Thoracic aorta (tissue), 2 donors: ENCODE data around the gene BORCS8. TPM values are rescaled to one million over a fixed set of nuclear protein-coding genes. Genes with fewer than 3 reads are reported as not detected.

Source experiments
- ATAC-seq: fragments of 150-250 bp; one replicate; pipeline ENCODE4 v1.8.0; 2017; ENCODE audit warnings: low read depth; ENCODE audit not compliant: insufficient number of reproducible peaks, low FRiP score
- DNase-seq: peaks from one replicate; pipeline ENCODE4 v3.0.0-alpha.2; 2020; ENCODE audit warnings: low spot score
- H3K27ac ChIP-seq, 2 donors: fragments of 200-600 bp; sonication (generic); 1 replicate in 1 of 2; 2 replicates in 1 of 2; pipeline ENCODE4 v1.5.1; 2016; ENCODE audit warnings: mild to moderate bottlenecking in 2 of 2, moderate library complexity in 2 of 2
- H3K27me3 ChIP-seq: fragments of 200-600 bp; sonication (generic); replicated peaks from 2 replicates; pipeline ENCODE4 v1.6.0; 2016; ENCODE audit warnings: mild to moderate bottlenecking; ENCODE audit not compliant: insufficient read depth
- H3K36me3 ChIP-seq: fragments of 200-600 bp; sonication (generic); one replicate; pipeline ENCODE4 v1.5.1; 2016
- H3K4me1 ChIP-seq, 2 donors: fragments of 200-600 bp; sonication (generic); 1 replicate in 1 of 2; 2 replicates in 1 of 2; pipeline versions ENCODE4 v1.5.1 to v1.6.0; 2016; ENCODE audit warnings: low read depth in 2 of 2, mild to moderate bottlenecking in 1 of 2; ENCODE audit not compliant: control insufficient read depth in 1 of 2
- H3K4me3 ChIP-seq: fragments of 200-600 bp; sonication (generic); 2 replicates; pipeline ENCODE4 v1.5.1; 2016; ENCODE audit warnings: mild to moderate bottlenecking
- H3K9me3 ChIP-seq: fragments of 200-600 bp; sonication (generic); 2 replicates; pipeline ENCODE4 v1.5.1; 2016
- total RNA-seq, 2 donors: library from RNA; depleted of rRNA; stranded (reverse); fragments of >200 nt; gene quantifications; one replicate each; pipeline versions ENCODE4 v1.1.0 to v1.2.3, GENCODE V29; 2016
- TF ChIP-seq, protein P1 (sequence below): fragments of 200-600 bp; sonication (generic); IDR thresholded peaks from one replicate; pipeline ENCODE4 v1.5.1; 2019; ENCODE audit warnings: antibody characterized with exemption

Gene BORCS8
- total RNA-seq = 10 to 100 TPM; 15.2 to 15.4 TPM

DNA sequence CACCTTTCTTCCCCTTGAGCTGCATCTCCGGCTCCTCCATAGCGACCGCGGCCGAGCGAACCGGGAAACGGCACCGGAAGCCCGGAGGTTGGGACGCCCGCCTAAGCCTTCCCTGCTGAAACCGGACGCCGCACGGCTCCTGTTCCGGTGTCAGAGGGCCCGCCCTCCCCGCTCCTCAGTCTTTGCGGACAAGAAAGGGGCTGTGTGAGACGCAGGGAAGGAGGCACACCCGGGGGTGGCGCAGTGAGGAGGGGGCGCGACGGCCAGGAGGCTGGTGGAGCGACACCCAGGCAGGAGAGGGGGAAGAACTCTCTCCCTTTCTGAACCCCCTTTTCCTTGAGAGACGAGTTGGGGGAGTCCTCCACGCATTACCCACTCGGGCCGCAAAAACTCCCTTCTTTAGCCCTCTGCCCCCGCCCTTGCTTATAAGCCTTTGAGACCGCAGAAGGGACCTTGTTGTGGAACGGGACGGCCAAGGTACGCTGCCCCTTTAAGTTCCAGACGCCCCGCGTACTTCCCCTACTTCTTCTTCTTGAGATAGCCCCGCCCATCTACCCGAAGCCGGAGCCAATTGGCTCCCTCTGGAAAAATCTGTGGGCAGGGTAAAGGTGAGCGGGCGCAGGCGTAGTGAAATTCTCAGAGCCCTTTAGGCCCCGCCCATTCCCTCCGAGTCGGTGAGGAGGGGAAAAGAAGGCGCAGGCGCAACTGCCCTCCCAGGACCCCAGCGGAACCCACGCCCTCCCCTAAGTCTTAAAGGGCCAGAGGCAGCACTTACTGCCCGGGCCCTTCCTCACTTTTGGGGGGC is at the start of gene BORCS8, which contains the start of gene RFXANK:
Gene BORCS8, minus strand, starts transcription at position 75 of the 805 bp plus-strand sequence. Its CDS starts 35 bp downstream, at position 40.
Gene RFXANK, plus strand, starts transcription at position 181 of the 805 bp plus-strand sequence. CDS start 1,689 bp downstream, outside the sequence.
- Histone ChIP-seq H3K27me3 (no peaks in the 10 kb centered on the region), H3K27ac (peak within 1 kb of the TSS; percentile 98 to 99), H3K9me3 (no peaks in the 10 kb centered on the region), H3K36me3 (peaks cover 5% of the 10 kb centered on the region), H3K4me1 (peaks cover 18 to 45% of the 10 kb centered on the region in 2 donors), H3K4me3 (peak within 1 kb of the TSS; percentile 86)
- peak; percentile 98 for ATAC-seq
- DNase-seq = peak; percentile 98
- TF ChIP-seq, protein P1, sequence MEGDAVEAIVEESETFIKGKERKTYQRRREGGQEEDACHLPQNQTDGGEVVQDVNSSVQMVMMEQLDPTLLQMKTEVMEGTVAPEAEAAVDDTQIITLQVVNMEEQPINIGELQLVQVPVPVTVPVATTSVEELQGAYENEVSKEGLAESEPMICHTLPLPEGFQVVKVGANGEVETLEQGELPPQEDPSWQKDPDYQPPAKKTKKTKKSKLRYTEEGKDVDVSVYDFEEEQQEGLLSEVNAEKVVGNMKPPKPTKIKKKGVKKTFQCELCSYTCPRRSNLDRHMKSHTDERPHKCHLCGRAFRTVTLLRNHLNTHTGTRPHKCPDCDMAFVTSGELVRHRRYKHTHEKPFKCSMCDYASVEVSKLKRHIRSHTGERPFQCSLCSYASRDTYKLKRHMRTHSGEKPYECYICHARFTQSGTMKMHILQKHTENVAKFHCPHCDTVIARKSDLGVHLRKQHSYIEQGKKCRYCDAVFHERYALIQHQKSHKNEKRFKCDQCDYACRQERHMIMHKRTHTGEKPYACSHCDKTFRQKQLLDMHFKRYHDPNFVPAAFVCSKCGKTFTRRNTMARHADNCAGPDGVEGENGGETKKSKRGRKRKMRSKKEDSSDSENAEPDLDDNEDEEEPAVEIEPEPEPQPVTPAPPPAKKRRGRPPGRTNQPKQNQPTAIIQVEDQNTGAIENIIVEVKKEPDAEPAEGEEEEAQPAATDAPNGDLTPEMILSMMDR = no peak

DNA sequence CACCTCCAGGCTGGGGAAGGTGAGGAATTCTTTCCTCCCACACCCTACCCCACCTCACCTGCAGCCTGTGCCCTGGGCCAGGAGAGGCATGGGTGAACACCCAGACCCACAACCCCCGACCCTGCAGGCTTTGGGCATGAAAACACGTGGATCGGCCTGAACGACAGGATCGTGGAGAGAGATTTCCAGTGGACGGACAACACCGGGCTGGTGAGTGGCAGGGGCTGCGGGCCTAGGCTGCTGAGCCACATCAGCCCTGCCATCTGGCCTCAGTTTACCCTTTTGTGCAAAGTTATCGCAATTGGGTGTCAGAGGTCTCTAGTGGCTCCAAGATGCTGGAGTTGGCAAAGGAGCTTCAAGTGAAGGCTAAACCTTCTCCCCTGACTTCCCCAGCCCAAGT is 48.5 kb upstream of the BORCS8 start:
- Histone ChIP-seq H3K36me3 (no peaks in the 10 kb centered on the region), H3K4me3 (no peak overlapping the region), H3K9me3 (no peaks in the 10 kb centered on the region), H3K4me1 (no peaks in the 10 kb centered on the region), H3K27me3 (no peaks in the 10 kb centered on the region), H3K27ac (no peak overlapping the region)
- TF ChIP-seq, protein P1 = no peak
- ATAC-seq (no peak), DNase-seq (no peak)

DNA sequence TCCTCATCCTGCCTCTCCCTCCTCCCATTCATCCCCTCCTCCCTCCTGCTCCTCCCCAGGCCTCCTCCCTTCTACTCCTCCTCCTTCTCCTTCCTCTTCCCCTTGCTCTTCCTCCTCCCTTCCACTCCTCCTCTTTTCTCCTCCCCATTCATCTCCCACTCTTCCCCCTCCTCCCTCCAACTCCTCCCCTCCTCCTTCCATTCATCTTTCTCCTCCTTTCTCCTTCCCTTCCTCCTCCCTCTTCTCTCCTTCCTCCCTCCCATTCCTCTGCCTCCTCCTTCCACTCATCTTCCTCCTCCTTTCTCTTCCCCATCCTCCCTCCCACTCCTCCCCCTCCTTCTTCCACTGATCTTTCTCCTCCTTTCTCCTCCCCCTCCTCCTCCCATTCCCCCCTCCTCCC is 47.7 kb upstream of the BORCS8 start:
- DNase-seq (no peak), ATAC-seq (no peak)
- Histone ChIP-seq H3K4me1 (no peaks in the 10 kb centered on the region), H3K36me3 (no peaks in the 10 kb centered on the region), H3K9me3 (peaks cover 3% of the 10 kb centered on the region), H3K4me3 (no peak overlapping the region), H3K27me3 (no peaks in the 10 kb centered on the region), H3K27ac (no peak overlapping the region)
- TF ChIP-seq, protein P1 = no peak

DNA sequence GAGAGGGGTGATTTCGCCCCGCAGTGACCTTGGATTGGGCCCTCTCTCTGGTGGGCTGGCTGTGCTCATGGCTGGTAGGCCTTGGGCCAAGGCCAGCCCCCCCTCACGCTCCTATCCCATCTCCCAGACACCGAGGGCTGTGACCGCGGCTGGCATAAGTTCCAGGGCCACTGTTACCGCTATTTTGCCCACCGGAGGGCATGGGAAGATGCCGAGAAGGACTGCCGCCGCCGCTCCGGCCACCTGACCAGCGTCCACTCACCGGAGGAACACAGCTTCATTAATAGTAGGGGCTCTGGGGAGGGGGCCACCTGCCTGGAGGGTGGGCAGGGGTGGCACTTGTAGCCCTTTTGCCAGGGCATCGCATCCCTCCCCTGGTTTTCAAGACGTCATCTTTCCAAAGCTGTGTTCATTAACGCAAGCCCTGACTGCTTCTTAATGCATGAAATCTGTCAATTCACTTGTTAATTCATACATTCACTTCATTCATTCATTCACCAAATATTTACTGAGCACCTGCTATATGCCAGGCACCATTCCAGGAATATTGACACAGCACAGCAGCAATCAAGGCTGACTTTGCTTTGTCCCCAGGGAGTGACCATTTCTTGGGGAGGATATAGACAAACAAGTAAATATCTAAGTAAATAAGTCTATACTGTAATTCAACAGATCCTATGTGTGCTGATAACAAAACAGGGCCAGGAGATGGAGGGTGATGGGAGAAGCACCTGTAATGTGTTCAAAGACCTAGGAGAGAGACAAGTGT is 46.4 kb upstream of the BORCS8 start:
- Histone ChIP-seq H3K9me3 (peaks cover 13% of the 10 kb centered on the region), H3K4me3 (no peak overlapping the region), H3K27ac (no peak overlapping the region), H3K36me3 (no peaks in the 10 kb centered on the region), H3K27me3 (no peaks in the 10 kb centered on the region), H3K4me1 (no peaks in the 10 kb centered on the region)
- no peak for DNase-seq
- TF ChIP-seq, protein P1 = no peak
- no peak for ATAC-seq

DNA sequence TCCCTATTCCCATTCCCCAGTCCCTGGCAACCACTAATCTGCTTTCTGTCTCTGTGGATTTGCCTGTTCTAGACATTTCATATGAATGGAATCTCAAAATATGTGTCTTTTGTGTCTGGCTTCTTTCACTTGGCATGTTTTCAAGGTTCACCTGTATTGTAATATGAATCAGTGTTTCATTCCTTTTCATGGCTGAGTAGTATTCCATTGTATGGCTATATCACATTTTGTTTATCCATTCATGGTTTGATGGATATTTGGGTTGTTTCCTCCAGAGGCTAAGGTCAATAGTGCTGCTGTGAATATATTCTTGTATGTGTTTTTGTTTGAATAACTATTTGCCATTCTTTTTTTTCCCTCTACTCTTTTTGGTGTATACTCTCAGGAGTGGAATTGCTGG is 44.2 kb upstream of the BORCS8 start:
- H3K4me1 ChIP-seq = no peaks in the 10 kb centered on the region
- TF ChIP-seq, protein P1 = no peak
- H3K27ac ChIP-seq = no peak overlapping the region
- H3K27me3 ChIP-seq = no peaks in the 10 kb centered on the region
- no peaks in the 10 kb centered on the region for H3K36me3 ChIP-seq
- no peak for ATAC-seq
- DNase-seq = no peak
- H3K4me3 ChIP-seq = no peak overlapping the region
- H3K9me3 ChIP-seq = peaks cover 13% of the 10 kb centered on the region
